ENCODE data around the gene CYP2A13. TPM values are rescaled to one million over a fixed set of nuclear protein-coding genes. Genes with fewer than 3 reads are reported as not detected.
A peak's percentile ranks its signal among the peaks of the same experiment; 100 is the strongest.

The CYP2A13 gene, protein sequence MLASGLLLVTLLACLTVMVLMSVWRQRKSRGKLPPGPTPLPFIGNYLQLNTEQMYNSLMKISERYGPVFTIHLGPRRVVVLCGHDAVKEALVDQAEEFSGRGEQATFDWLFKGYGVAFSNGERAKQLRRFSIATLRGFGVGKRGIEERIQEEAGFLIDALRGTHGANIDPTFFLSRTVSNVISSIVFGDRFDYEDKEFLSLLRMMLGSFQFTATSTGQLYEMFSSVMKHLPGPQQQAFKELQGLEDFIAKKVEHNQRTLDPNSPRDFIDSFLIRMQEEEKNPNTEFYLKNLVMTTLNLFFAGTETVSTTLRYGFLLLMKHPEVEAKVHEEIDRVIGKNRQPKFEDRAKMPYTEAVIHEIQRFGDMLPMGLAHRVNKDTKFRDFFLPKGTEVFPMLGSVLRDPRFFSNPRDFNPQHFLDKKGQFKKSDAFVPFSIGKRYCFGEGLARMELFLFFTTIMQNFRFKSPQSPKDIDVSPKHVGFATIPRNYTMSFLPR
- total RNA-seq (2021) (0.32 to 0.53 TPM (median 0.48 TPM) in 3 replicates), Bru-seq, nascent RNA (percentile 15 among the genes with signal in this experiment)
- long read RNA-seq, experiment 1, partial matches to known transcripts = 0 of 1 reads
- long read RNA-seq, experiment 1, other reads (novel, unspliced or antisense) = 1 of 1 reads
- long read RNA-seq, experiment 2 = 0 reads
- long read RNA-seq, experiment 3, partial matches to known transcripts = 0 of 4 reads
- long read RNA-seq, experiment 3, other reads (novel, unspliced or antisense) = 4 of 4 reads

DNA sequence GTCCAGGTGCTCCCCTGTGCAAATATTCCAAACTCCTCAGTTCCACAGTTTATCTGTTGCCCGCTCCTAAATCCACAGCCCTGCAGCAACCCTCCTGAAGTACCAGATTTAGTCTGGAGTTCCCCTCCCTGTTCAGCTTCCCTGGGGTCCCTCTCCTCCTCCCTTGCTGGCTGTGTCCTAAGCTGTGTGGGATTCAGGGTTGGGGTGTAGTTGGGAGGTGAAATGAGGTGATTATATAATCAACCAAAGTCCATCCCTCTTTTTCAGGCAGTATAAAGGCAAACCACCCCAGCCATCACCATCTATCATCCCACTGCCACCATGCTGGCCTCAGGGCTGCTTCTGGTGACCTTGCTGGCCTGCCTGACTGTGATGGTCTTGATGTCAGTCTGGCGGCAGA is at the start of gene CYP2A13:
CYP2A13 (plus strand) TSS at position 301 of the 400 bp plus-strand sequence; CDS start at position 322, 21 bp downstream.
- Mint-ChIP-seq H3K4me1 (peaks cover 13% of the 10 kb centered on the region), H3K9me3 (peaks cover 7% of the 10 kb centered on the region), H3K4me3 (peak within 1 kb of the TSS; percentile 65), H3K27me3 (ENCODE audit: low read depth) (peaks cover 80% of the 10 kb centered on the region), H3K27ac (no peak within 1 kb of the TSS), H3K36me3 (no peaks in the 10 kb centered on the region)
- no peak for DNase-seq (ENCODE audit: low spot score)
- no peak for ATAC-seq
- POLR2A ChIA-PET = no interaction called here
- TF ChIP-seq HMGA2 (CRISPR knock-in tag; IDR thresholded peaks at IDR 0.05) = no peak
- no peak for TF ChIP-seq ATF1 (CRISPR knock-in tag; IDR thresholded peaks at IDR 0.05)
- TF ChIP-seq NFYB (CRISPR knock-in tag; conservative IDR thresholded peaks at IDR 0.05; ENCODE audit: low read depth) = no peak
- no peak for TF ChIP-seq ZNF263 (CRISPR knock-in tag; IDR thresholded peaks at IDR 0.05; ENCODE audit: low read depth)
- TF ChIP-seq, protein P1, sequence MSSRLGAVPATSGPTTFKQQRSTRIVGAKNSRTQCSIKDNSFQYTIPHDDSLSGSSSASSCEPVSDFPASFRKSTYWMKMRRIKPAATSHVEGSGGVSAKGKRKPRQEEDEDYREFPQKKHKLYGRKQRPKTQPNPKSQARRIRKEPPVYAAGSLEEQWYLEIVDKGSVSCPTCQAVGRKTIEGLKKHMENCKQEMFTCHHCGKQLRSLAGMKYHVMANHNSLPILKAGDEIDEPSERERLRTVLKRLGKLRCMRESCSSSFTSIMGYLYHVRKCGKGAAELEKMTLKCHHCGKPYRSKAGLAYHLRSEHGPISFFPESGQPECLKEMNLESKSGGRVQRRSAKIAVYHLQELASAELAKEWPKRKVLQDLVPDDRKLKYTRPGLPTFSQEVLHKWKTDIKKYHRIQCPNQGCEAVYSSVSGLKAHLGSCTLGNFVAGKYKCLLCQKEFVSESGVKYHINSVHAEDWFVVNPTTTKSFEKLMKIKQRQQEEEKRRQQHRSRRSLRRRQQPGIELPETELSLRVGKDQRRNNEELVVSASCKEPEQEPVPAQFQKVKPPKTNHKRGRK (CRISPR knock-in tag; IDR thresholded peaks at IDR 0.05; ENCODE audit: borderline replicate concordance) = no peak
- TF ChIP-seq, protein P2, sequence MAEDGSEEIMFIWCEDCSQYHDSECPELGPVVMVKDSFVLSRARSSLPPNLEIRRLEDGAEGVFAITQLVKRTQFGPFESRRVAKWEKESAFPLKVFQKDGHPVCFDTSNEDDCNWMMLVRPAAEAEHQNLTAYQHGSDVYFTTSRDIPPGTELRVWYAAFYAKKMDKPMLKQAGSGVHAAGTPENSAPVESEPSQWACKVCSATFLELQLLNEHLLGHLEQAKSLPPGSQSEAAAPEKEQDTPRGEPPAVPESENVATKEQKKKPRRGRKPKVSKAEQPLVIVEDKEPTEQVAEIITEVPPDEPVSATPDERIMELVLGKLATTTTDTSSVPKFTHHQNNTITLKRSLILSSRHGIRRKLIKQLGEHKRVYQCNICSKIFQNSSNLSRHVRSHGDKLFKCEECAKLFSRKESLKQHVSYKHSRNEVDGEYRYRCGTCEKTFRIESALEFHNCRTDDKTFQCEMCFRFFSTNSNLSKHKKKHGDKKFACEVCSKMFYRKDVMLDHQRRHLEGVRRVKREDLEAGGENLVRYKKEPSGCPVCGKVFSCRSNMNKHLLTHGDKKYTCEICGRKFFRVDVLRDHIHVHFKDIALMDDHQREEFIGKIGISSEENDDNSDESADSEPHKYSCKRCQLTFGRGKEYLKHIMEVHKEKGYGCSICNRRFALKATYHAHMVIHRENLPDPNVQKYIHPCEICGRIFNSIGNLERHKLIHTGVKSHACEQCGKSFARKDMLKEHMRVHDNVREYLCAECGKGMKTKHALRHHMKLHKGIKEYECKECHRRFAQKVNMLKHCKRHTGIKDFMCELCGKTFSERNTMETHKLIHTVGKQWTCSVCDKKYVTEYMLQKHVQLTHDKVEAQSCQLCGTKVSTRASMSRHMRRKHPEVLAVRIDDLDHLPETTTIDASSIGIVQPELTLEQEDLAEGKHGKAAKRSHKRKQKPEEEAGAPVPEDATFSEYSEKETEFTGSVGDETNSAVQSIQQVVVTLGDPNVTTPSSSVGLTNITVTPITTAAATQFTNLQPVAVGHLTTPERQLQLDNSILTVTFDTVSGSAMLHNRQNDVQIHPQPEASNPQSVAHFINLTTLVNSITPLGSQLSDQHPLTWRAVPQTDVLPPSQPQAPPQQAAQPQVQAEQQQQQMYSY (CRISPR knock-in tag; IDR thresholded peaks at IDR 0.05) = no peak
- no peak for TF ChIP-seq NR1H2 (CRISPR knock-in tag; IDR thresholded peaks at IDR 0.05)
- TF ChIP-seq, protein P3, sequence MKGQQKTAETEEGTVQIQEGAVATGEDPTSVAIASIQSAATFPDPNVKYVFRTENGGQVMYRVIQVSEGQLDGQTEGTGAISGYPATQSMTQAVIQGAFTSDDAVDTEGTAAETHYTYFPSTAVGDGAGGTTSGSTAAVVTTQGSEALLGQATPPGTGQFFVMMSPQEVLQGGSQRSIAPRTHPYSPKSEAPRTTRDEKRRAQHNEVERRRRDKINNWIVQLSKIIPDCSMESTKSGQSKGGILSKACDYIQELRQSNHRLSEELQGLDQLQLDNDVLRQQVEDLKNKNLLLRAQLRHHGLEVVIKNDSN (CRISPR knock-in tag; IDR thresholded peaks at IDR 0.05) = no peak
- no peak for TF ChIP-seq FOXP1 (CRISPR knock-in tag; IDR thresholded peaks at IDR 0.05; ENCODE audit: borderline replicate concordance)
- CTCF ChIA-PET = no interaction called here

DNA sequence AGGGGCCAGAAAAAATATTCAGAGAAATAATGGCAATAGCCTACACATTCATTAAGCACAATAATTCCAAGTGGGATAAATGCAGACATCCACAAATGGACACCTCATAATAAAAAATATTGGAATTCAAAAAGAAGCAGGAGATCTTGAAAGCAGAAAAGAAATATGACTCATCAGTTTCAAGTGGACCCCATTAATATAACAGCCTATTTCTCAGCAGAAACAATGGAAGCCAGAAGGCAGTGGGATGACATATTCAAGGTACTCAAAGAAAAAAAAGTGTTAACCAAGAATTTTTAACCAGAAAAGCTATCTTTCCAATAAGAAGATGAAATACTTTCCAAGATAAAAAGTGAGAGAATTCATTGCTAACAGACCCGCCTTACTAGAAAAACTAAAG is 48.4 kb upstream of the CYP2A13 start:
- peaks cover 11% of the 10 kb centered on the region for H3K27me3 Mint-ChIP-seq (ENCODE audit: low read depth)
- no peaks in the 10 kb centered on the region for H3K4me1 Mint-ChIP-seq
- H3K27ac Mint-ChIP-seq = no peak overlapping the region
- no peak for ATAC-seq
- DNase-seq (ENCODE audit: low spot score) = no peak
- H3K4me3 Mint-ChIP-seq = no peak overlapping the region
- ChIA-PET POLR2A (no interaction called here), CTCF (no interaction called here)
- peaks cover 18% of the 10 kb centered on the region for H3K9me3 Mint-ChIP-seq
- TF ChIP-seq, protein P4, sequence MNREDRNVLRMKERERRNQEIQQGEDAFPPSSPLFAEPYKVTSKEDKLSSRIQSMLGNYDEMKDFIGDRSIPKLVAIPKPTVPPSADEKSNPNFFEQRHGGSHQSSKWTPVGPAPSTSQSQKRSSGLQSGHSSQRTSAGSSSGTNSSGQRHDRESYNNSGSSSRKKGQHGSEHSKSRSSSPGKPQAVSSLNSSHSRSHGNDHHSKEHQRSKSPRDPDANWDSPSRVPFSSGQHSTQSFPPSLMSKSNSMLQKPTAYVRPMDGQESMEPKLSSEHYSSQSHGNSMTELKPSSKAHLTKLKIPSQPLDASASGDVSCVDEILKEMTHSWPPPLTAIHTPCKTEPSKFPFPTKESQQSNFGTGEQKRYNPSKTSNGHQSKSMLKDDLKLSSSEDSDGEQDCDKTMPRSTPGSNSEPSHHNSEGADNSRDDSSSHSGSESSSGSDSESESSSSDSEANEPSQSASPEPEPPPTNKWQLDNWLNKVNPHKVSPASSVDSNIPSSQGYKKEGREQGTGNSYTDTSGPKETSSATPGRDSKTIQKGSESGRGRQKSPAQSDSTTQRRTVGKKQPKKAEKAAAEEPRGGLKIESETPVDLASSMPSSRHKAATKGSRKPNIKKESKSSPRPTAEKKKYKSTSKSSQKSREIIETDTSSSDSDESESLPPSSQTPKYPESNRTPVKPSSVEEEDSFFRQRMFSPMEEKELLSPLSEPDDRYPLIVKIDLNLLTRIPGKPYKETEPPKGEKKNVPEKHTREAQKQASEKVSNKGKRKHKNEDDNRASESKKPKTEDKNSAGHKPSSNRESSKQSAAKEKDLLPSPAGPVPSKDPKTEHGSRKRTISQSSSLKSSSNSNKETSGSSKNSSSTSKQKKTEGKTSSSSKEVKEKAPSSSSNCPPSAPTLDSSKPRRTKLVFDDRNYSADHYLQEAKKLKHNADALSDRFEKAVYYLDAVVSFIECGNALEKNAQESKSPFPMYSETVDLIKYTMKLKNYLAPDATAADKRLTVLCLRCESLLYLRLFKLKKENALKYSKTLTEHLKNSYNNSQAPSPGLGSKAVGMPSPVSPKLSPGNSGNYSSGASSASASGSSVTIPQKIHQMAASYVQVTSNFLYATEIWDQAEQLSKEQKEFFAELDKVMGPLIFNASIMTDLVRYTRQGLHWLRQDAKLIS (CRISPR knock-in tag; IDR thresholded peaks at IDR 0.05; ENCODE audit: borderline replicate concordance) = no peak
- TF ChIP-seq CREB1 (CRISPR knock-in tag; IDR thresholded peaks at IDR 0.05) (no peak), ZNF317 (CRISPR knock-in tag; IDR thresholded peaks at IDR 0.05; ENCODE audit: borderline replicate concordance, low read depth) (peak; percentile 92)
- TF ChIP-seq, protein P2 (CRISPR knock-in tag; IDR thresholded peaks at IDR 0.05) = no peak
- peaks cover 7% of the 10 kb centered on the region; the same call in 1 of the 2 replicates for H3K36me3 Mint-ChIP-seq

All from WTC11 (cell line).